Left lung (tissue), 10 donors: Measurements from ENCODE around the gene ZIC4. TPM values are rescaled to one million over a fixed set of nuclear protein-coding genes. Genes with fewer than 3 reads are reported as not detected.

ENCODE experiments used
- ATAC-seq: fragments of 200-7000 bp; cut with Tn5 transposase; one replicate; pipeline ENCODE4 v1.9.1; 2020; ENCODE audit warnings: moderate library complexity
- DNase-seq, 4 donors: peaks; one replicate each; pipeline ENCODE4 v3.0.0-alpha.2; 2013 to 2020
- H3K27ac ChIP-seq, 2 donors: fragments of 200-600 bp; sonication (generic) in 1 of 2; one replicate each; pipeline versions ENCODE4 v1.5.0 to v1.8.0; 2020 to 2021
- H3K27me3 ChIP-seq, 2 donors: fragments of 200-600 bp; sonication (generic) in 1 of 2; one replicate each; pipeline versions ENCODE4 v1.5.0 to v1.8.0; 2020 to 2021
- H3K36me3 ChIP-seq, 2 donors: fragments of 200-600 bp; sonication (generic) in 1 of 2; one replicate each; pipeline versions ENCODE4 v1.5.0 to v1.8.0; 2020 to 2021
- H3K4me1 ChIP-seq, 2 donors: fragments of 200-600 bp; one replicate each; pipeline ENCODE4 v1.8.0; 2021
- H3K4me3 ChIP-seq, 2 donors: fragments of 200-600 bp; sonication (generic) in 1 of 2; one replicate each; pipeline versions ENCODE4 v1.5.0 to v1.8.0; 2020 to 2021; ENCODE audit warnings: mild to moderate bottlenecking in 1 of 2
- H3K9me3 ChIP-seq, 2 donors: fragments of 200-600 bp; sonication (generic) in 1 of 2; one replicate each; pipeline versions ENCODE4 v1.5.0 to v1.8.0; 2020 to 2021
- CTCF ChIP-seq, 2 donors: fragments of 200-600 bp; sonication (generic) in 1 of 2; IDR thresholded peaks; one replicate each; pipeline versions ENCODE4 v1.5.0 to v1.8.0; 2021; ENCODE audit warnings: antibody characterized with exemption in 2 of 2
- intact Hi-C, 2 donors: fragments of 100-400 bp; cut with DNase I; formaldehyde crosslinking; loops; one replicate each; pipeline versions ENCODE4 v1.11.2 to v1.14.2; 2022
- polyA plus RNA-seq, 6 donors: library from polyadenylated mRNA; unstranded; fragments of 120-200 nt; gene quantifications; one replicate each; pipeline ENCODE4 v1.2.1, GENCODE V29; 2013; ENCODE audit not compliant: insufficient read length in 6 of 6
- total RNA-seq, 2 donors: library from RNA; stranded (reverse); fragmentation: NEBNext Ultra II Directional; extraction: Animal tissue kit (Norgen Biotek cat#: 25700); gene quantifications; one replicate each; pipeline ENCODE4 v1.2.1, GENCODE V29; 2021
- donor health status: DM: no; HTN: yes; CAD: no.
- donor health status: DM: no; HTN: no; CAD: no.

The ZIC4 gene
- total and polyA plus RNA-seq, 8 donors: not detected

GRCh38 chr3:147393943-147394883, 12.1 kb downstream of the ZIC4 start:
- Histone ChIP-seq H3K27me3 (peaks cover 100% of the 10 kb centered on the region in 2 donors), H3K4me3 (no peak overlapping the region), H3K4me1 (peaks cover 4 to 11% of the 10 kb centered on the region in 2 donors), H3K27ac (no peak overlapping the region), H3K9me3 (no peaks in the 10 kb centered on the region), H3K36me3 (no peaks in the 10 kb centered on the region)
- intact Hi-C loops: no loop called here
- no peak for TF ChIP-seq CTCF (IDR thresholded peaks at IDR 0.05)
- no peak for ATAC-seq
- no peak for DNase-seq

GRCh38 chr3:147393261-147393942, 12.9 kb downstream of the ZIC4 start:
- no peak for TF ChIP-seq CTCF (IDR thresholded peaks at IDR 0.05)
- H3K36me3 ChIP-seq: no peaks in the 10 kb centered on the region
- H3K4me1 ChIP-seq: peaks cover 4 to 11% of the 10 kb centered on the region in 2 donors
- no peak overlapping the region for H3K4me3 ChIP-seq
- DNase-seq: peak in 1 of 4 donors; percentile 63
- no peak overlapping the region for H3K27ac ChIP-seq
- no peaks in the 10 kb centered on the region for H3K9me3 ChIP-seq
- intact Hi-C loops: no loop called here
- ATAC-seq: no peak
- H3K27me3 ChIP-seq: peaks cover 100% of the 10 kb centered on the region in 2 donors

GRCh38 chr3:147392625-147392946, 13.8 kb downstream of the ZIC4 start:
- Histone ChIP-seq H3K27me3 (peaks cover 100% of the 10 kb centered on the region in 2 donors), H3K36me3 (no peaks in the 10 kb centered on the region), H3K9me3 (no peaks in the 10 kb centered on the region), H3K4me1 (peaks cover 4 to 7% of the 10 kb centered on the region in 2 donors), H3K4me3 (no peak overlapping the region), H3K27ac (no peak overlapping the region)
- no peak for DNase-seq
- intact Hi-C loops: no loop called here
- TF ChIP-seq CTCF (IDR thresholded peaks at IDR 0.05): no peak
- ATAC-seq: no peak

GRCh38 chr3:147391781-147392624, 14.3 kb downstream of the ZIC4 start:
- Histone ChIP-seq H3K4me3 (no peak overlapping the region), H3K9me3 (no peaks in the 10 kb centered on the region), H3K4me1 (peaks cover 4 to 7% of the 10 kb centered on the region in 2 donors), H3K27me3 (peaks cover 100% of the 10 kb centered on the region in 2 donors), H3K36me3 (no peaks in the 10 kb centered on the region), H3K27ac (no peak overlapping the region)
- ATAC-seq: no peak
- intact Hi-C loops: no loop called here
- DNase-seq: peak in 1 of 4 donors; percentile 65
- no peak for TF ChIP-seq CTCF (IDR thresholded peaks at IDR 0.05)
